NCI-H345 (cell line): ENCODE data around the gene RAPGEF1.

Experiments
- DNase-seq: peaks from one replicate; lab custom pipeline; 2025; lab: John Stamatoyannopoulos, UW

Gene RAPGEF1

GRCh38 chr9:131587906-131588305 lies 152.0 kb downstream of the RAPGEF1 start:
- DNase-seq, result no peak

GRCh38 chr9:131587331-131587730 lies 152.5 kb downstream of the RAPGEF1 start:
- no peak for DNase-seq

GRCh38 chr9:131585375-131585774 lies 154.5 kb downstream of the RAPGEF1 start:
- DNase-seq, result no peak

GRCh38 chr9:131584858-131585257 lies 155.0 kb downstream of the RAPGEF1 start:
- DNase-seq, result no peak

GRCh38 chr9:131583836-131584555 lies 155.9 kb downstream of the RAPGEF1 start:
- no peak for DNase-seq

GRCh38 chr9:131583337-131583645 lies 156.6 kb downstream of the RAPGEF1 start:
- no peak for DNase-seq

- DNase-seq, result no peak
Observed at GRCh38 chr9:131582466-131583336, 157.2 kb downstream of the RAPGEF1 start.

GRCh38 chr9:131582056-131582455 lies 157.8 kb downstream of the RAPGEF1 start:
- no peak for DNase-seq

- no peak for DNase-seq
Observed at GRCh38 chr9:131580358-131580757, 159.5 kb downstream of the RAPGEF1 start.

GRCh38 chr9:131579789-131580211 lies 160.1 kb downstream of the RAPGEF1 start:
- no peak for DNase-seq

GRCh38 chr9:131578731-131579504 lies 161.0 kb downstream of the RAPGEF1 start:
- no peak for DNase-seq

- DNase-seq, result no peak
Observed at GRCh38 chr9:131578021-131578420, 161.9 kb downstream of the RAPGEF1 start.

- DNase-seq, result no peak
Observed at GRCh38 chr9:131577005-131578000, 162.6 kb downstream of the RAPGEF1 start.

- DNase-seq, result no peak
Observed at GRCh38 chr9:131575946-131576853, 163.7 kb downstream of the RAPGEF1 start.

GRCh38 chr9:131574730-131575640 lies 164.9 kb downstream of the RAPGEF1 start:
- DNase-seq, result no peak

- DNase-seq, result no peak
Observed at GRCh38 chr9:131567910-131568309, 172.0 kb downstream of the RAPGEF1 start.

GRCh38 chr9:131566158-131566557 lies 173.7 kb downstream of the RAPGEF1 start:
- no peak for DNase-seq

- no peak for DNase-seq
Observed at GRCh38 chr9:131565369-131565768, 174.5 kb downstream of the RAPGEF1 start.
